ENCODE results near the gene NSMF. TPM values are rescaled to one million over a fixed set of nuclear protein-coding genes. Genes with fewer than 3 reads are reported as not detected.

Gene NSMF
- polyA plus RNA-seq, 1 donor: 33.4 TPM

Other genes with a start within 250 kb of the NSMF start
- 11.0 TPM for gene RNF208, start 237.1 kb downstream of the NSMF start, polyA plus RNA-seq
- 71.7 TPM for gene CYSRT1, start 234.2 kb downstream of the NSMF start, polyA plus RNA-seq
- 87.5 TPM for gene RNF224, start 231.8 kb downstream of the NSMF start, polyA plus RNA-seq
- 36.9 TPM for gene SLC34A3, start 228.4 kb downstream of the NSMF start, polyA plus RNA-seq
- 402 TPM for gene TUBB4B, start 218.0 kb downstream of the NSMF start, polyA plus RNA-seq
- 3.4 TPM for gene STPG3, start 208.0 kb downstream of the NSMF start, polyA plus RNA-seq
- gene NELFB, start 204.0 kb downstream of the NSMF start, polyA plus RNA-seq: 45.9 TPM
- gene TOR4A, start 181.6 kb downstream of the NSMF start, polyA plus RNA-seq: 18.4 TPM
- gene NRARP, start 157.1 kb downstream of the NSMF start, polyA plus RNA-seq: 32.4 TPM
- gene EXD3, start 36.2 kb downstream of the NSMF start, polyA plus RNA-seq: 36.5 TPM
- gene NOXA1, start 35.9 kb downstream of the NSMF start, polyA plus RNA-seq: 11.8 TPM
- gene ENTPD8, start 18.0 kb downstream of the NSMF start, polyA plus RNA-seq: 14.2 TPM
- 7.2 TPM for gene PNPLA7, start 91.1 kb upstream of the NSMF start, polyA plus RNA-seq
- 30.5 TPM for gene MRPL41, start 92.5 kb upstream of the NSMF start, polyA plus RNA-seq
- 42.2 TPM for gene DPH7, start 119.6 kb upstream of the NSMF start, polyA plus RNA-seq
- 20.1 TPM for gene ZMYND19, start 131.2 kb upstream of the NSMF start, polyA plus RNA-seq
- gene ARRDC1, start 146.4 kb upstream of the NSMF start, polyA plus RNA-seq: 59.8 TPM
- gene EHMT1, start 159.7 kb upstream of the NSMF start, polyA plus RNA-seq: 38.7 TPM

All from large intestine (tissue), 1 donor.